Fibroblast of pulmonary artery (primary cell): ENCODE data around the gene F13A1.

ENCODE experiments used
- DNase-seq: peaks from one replicate; pipeline ENCODE4 v3.0.0-alpha.2; 2010; ENCODE audit warnings: low read depth
- H3K4me3 ChIP-seq: replicated peaks from 2 replicates; pipeline ENCODE4 v1.5.1; 2011; ENCODE audit warnings: low read depth, mild to moderate bottlenecking, control low read depth, low read length, moderate library complexity
- TF ChIP-seq, protein P1 (sequence below): IDR thresholded peaks from 2 replicates; pipeline ENCODE4 v1.5.1; 2011; ENCODE audit warnings: mild to moderate bottlenecking, control low read depth, low read length, inconsistent platforms; ENCODE audit errors: missing control alignments

F13A1 gene

DNA sequence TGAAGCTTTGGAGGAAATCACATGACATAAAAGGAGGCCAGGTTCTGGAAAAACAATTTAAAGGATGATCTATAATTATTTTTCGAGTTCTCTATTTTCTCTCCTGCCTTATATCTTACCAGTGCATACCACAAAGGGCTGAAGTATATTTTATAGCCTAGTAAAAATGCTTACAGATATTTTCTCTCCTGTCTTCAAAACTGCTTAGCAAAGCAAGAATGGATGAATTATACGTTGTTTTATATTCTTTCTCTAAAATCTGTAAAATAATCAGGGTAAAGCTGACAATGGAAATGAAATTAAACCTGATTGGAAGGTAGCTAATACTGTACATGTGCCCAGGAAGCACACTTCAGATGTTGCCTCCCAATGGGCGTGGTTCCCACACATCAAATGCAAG, 123.7 kb downstream of the F13A1 start:
- TF ChIP-seq, protein P1, sequence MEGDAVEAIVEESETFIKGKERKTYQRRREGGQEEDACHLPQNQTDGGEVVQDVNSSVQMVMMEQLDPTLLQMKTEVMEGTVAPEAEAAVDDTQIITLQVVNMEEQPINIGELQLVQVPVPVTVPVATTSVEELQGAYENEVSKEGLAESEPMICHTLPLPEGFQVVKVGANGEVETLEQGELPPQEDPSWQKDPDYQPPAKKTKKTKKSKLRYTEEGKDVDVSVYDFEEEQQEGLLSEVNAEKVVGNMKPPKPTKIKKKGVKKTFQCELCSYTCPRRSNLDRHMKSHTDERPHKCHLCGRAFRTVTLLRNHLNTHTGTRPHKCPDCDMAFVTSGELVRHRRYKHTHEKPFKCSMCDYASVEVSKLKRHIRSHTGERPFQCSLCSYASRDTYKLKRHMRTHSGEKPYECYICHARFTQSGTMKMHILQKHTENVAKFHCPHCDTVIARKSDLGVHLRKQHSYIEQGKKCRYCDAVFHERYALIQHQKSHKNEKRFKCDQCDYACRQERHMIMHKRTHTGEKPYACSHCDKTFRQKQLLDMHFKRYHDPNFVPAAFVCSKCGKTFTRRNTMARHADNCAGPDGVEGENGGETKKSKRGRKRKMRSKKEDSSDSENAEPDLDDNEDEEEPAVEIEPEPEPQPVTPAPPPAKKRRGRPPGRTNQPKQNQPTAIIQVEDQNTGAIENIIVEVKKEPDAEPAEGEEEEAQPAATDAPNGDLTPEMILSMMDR, result no peak
- H3K4me3 ChIP-seq, result no peak overlapping the region
- DNase-seq, result no peak

DNA sequence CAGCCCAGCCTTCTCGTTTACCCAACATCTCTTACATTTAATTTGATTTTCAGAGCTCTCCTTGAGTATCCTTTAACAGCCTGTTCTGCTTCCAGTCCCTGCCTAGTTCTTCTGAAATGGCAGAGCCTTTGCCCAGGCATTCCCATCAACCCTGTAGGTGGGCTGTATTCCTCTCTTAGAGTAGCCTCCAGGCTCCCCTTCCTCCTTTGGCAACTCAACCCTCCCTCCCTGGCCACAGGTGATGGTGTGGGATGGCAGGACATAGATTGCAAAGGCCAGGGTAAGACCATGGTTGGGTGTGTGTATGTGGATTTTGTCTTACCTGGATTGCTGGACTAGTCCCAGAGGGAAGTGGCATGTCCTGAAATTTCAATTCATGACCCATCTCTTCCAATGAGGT, 125.4 kb downstream of the F13A1 start:
- TF ChIP-seq, protein P1, result no peak
- DNase-seq, result no peak
- H3K4me3 ChIP-seq, result no peak overlapping the region

DNA sequence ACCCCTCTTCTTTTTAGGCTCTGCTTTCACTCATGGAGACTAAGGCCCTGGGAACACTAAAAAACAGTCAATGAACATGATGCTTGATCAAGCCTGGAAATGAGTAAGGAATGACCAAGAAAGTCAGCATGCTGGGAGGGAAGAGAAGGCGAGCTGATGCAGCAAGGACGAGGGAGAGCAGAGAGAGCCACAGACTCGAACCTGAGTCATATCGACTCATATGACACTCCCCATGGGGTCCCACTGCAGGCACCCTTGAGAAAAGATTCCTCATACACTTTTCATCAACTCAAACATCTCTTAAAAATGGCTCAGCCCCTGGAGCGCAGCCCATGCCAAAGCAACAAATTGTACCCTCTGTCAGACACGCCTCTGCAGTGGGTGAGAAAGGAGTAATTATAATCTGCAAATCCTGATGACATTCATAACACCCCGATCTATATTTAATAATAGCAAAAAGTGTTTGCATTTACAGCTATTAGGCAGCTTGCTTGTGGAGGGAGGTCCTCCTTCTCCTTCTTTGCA, 127.2 kb downstream of the F13A1 start:
- TF ChIP-seq, protein P1, result no peak
- no peak for DNase-seq

DNA sequence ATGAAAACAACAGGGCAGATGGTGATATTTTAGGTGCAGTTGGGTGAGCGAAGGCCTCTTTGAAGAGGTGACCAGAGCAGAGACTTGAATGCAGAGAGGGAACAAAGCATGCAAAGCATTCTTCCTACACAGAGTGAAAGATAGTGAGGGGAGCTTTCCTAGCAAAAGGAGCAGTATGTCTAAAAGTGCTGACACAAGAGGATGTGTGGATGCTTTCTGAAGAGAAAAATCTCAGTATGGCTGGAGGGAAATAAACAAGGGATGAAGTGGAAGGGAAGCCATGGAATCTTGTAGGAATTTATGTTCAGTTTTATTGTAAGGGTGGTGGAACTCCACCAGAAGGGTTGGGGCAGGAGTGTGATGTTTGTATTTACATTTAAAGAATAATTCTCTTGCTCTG, 128.6 kb downstream of the F13A1 start:
- DNase-seq, result no peak
- TF ChIP-seq, protein P1, result no peak
- no peak overlapping the region for H3K4me3 ChIP-seq

More for the DNA sequence above, 127.2 kb downstream of the F13A1 start:
- no peak overlapping the region for H3K4me3 ChIP-seq

DNA sequence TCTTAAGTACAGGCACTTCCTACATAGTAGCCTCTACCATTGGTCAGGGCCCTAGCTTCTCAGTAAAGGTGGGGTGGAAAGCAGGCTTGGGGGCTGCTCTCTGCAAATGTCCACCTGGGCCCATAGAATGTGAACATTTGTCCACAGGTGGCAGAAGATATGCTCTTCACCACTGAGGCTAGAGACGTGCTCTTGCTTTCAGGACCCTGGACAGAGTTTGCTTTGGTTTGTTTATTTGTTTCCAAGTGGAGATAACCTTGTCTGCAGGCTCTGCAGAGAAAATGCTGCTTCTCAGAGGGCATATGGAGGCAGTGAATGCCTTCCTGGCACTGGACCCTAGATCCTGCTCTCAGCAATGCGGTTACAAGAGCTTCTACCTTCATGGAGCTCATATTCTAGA, 129.0 kb downstream of the F13A1 start:
- DNase-seq, result no peak

DNA sequence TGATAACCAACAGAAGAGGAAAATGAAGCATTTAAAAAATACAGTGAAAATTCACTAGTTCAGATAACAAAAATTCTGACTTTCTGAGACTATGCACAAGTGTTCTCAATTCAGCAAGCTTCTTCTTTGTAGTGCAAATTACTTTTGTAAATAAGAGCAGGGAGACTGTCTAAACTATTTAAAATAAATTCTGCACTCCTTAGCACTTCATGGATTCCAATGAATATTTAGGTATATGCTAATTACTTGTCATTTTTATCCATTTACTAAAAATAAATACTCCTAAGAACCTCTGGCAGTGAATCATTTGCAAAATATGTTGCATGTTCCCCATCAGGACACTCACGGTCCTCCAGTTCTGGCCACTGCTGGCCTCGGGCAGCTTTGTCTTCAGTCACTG, 139.8 kb downstream of the F13A1 start:
- no peak overlapping the region for H3K4me3 ChIP-seq
- TF ChIP-seq, protein P1, result no peak
- no peak for DNase-seq

More for the DNA sequence above, 129.0 kb downstream of the F13A1 start:
- H3K4me3 ChIP-seq, result no peak overlapping the region
- TF ChIP-seq, protein P1, result no peak

DNA sequence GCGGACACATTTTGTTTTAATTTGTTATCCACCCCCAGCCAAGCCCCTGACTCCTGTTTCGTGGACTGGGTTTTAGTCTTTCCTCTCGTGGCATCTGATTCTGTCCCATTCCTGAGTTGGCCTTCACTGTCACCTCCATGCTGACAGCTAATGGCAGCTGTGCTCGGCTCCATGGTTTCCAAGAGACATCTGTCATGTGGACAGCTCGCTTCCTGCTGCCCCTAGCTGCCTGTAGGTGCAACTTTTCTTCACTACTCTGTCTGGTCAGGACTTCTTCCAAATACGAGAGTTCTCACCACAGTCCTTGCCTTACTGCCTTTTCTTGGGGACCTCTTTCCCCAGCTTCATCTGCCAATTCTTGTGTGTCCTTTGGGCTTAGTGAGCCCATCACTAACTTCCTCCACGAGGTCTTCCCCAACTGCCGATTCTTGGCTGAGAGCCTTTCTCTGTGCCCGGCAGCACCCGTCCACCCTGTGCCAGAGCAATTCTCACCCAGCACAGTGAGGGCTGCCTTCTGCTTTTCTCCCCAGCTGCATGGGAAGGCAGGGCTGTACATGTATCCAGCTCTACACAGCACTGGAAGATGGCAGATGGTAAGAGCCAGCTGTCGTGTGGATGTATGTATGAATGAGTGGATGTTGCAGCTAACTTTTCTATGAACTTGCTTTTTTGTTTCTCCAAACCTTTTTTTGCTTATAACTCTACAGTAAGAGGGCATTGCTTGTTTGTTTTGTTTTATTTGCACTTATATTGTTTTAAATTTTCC, 140.4 kb downstream of the F13A1 start:
- TF ChIP-seq, protein P1, result no peak
- DNase-seq, result no peak

More for the DNA sequence above, 140.4 kb downstream of the F13A1 start:
- no peak overlapping the region for H3K4me3 ChIP-seq
